Sigmoid colon (tissue), 3 donors: ENCODE results near the gene EME2.

Experiments used
- POLR2A ChIP-seq, 2 donors: fragments of 450-650 bp; IDR thresholded peaks; one replicate each; pipeline ENCODE4 v1.6.1; 2016; ENCODE audit warnings: antibody characterized with exemption in 2 of 2, mild to moderate bottlenecking in 2 of 2, moderate library complexity in 2 of 2
- TF ChIP-seq, protein P1 (sequence below), 4 experiments: fragments of 450-650 bp in 3 of 4; fragments of 200-600 bp in 1 of 4; IDR thresholded peaks; one replicate each; pipeline ENCODE4 v1.5.1; 2016 to 2019; ENCODE audit warnings: antibody characterized with exemption in 4 of 4, mild to moderate bottlenecking in 3 of 4, moderate library complexity in 2 of 4

DNA sequence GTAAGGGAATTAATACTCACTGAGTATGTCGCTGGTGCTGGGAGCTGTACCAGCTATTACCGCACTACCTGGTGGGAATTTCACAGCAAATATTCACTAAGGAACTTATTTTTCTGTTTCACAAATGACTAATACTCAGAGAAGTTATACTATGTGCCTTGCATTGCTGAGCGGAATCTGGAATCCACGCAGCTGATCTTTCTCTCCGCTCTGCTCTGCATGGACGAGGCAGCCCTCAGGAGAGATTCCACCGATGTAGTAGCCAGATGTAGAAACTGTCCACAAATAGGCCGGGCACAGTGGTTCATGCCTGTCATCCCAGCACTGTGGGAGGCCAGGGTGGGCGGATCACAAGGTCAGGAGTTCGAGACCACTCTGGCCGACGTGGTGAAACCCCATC, 18.4 kb upstream of the EME2 start:
- TF ChIP-seq, protein P1, sequence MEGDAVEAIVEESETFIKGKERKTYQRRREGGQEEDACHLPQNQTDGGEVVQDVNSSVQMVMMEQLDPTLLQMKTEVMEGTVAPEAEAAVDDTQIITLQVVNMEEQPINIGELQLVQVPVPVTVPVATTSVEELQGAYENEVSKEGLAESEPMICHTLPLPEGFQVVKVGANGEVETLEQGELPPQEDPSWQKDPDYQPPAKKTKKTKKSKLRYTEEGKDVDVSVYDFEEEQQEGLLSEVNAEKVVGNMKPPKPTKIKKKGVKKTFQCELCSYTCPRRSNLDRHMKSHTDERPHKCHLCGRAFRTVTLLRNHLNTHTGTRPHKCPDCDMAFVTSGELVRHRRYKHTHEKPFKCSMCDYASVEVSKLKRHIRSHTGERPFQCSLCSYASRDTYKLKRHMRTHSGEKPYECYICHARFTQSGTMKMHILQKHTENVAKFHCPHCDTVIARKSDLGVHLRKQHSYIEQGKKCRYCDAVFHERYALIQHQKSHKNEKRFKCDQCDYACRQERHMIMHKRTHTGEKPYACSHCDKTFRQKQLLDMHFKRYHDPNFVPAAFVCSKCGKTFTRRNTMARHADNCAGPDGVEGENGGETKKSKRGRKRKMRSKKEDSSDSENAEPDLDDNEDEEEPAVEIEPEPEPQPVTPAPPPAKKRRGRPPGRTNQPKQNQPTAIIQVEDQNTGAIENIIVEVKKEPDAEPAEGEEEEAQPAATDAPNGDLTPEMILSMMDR (IDR thresholded peaks at IDR 0.05), result no peak
- no peak for TF ChIP-seq POLR2A (IDR thresholded peaks at IDR 0.05)
